T-helper 17 cell (primary cell): ENCODE data around the gene POLD3. TPM values are rescaled to one million over a fixed set of nuclear protein-coding genes. Genes with fewer than 3 reads are reported as not detected.

Experiments
- ATAC-seq: fragments of 150-1000 bp; cut with Tn5 transposase; 2 replicates; pipeline ENCODE4 v1.10.0; 2021; ENCODE audit warnings: mild to moderate bottlenecking, moderate library complexity
- DNase-seq, 3 donors: peaks; one replicate each; pipeline versions ENCODE4 v3.0.0 to v3.0.0-alpha.2; 2020 to 2021
- H3K9me3 ChIP-seq: one replicate; pipeline ENCODE4 v1.7.0; 2013; ENCODE audit warnings: low read length, mild to moderate bottlenecking; ENCODE audit not compliant: control insufficient read depth, poor library complexity, severe bottlenecking
- H3K27ac Mint-ChIP-seq: one replicate; pipeline ENCODE4 v1.8.0; 2022; ENCODE audit warnings: mild to moderate bottlenecking, moderate library complexity, mixed read lengths
- H3K27me3 Mint-ChIP-seq: one replicate; pipeline ENCODE4 v1.8.0; 2022; ENCODE audit warnings: mixed read lengths
- H3K36me3 Mint-ChIP-seq: one replicate; pipeline ENCODE4 v1.8.0; 2022; ENCODE audit warnings: low read depth, mixed read lengths
- H3K4me1 Mint-ChIP-seq: one replicate; pipeline ENCODE4 v1.8.0; 2022; ENCODE audit warnings: mild to moderate bottlenecking, mixed read lengths
- H3K4me3 Mint-ChIP-seq: one replicate; pipeline ENCODE4 v1.8.0; 2022; ENCODE audit warnings: mild to moderate bottlenecking, moderate library complexity, mixed read lengths
- total RNA-seq, 4 donors: library from RNA in 2 of 4; stranded (reverse) in 2 of 4; gene quantifications; one replicate each; pipeline ENCODE4 v1.2.3 and lab custom pipeline; 2022 to 2026

Gene POLD3
- total RNA-seq, 2 donors from 2014 or later: 10.8 to 11.1 TPM

DNA sequence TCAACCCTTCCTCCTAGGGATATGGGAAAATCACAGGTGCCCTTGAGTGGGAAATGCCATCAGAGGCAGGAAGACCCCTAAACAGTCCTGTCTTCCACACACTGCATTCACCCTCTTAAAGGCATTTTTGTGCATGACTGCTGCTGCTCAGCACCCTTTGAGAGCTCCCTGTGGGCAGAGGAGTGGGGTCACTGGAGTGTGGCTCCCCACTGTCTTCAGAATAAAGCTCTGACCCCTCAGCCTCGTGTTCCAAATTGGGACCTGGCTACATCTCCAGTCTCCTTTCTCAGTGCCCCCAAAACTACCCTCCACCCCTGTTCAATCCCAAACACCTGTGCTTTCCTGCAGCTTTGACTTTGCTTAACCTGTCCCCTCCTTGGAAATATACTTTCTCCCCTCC is 92.3 kb downstream of the POLD3 start:
- peaks cover 14% of the 10 kb centered on the region for H3K36me3 Mint-ChIP-seq
- H3K27me3 Mint-ChIP-seq: peaks cover 47% of the 10 kb centered on the region
- no peak overlapping the region for H3K27ac Mint-ChIP-seq
- H3K9me3 ChIP-seq: no peaks in the 10 kb centered on the region
- peaks cover 6% of the 10 kb centered on the region for H3K4me1 Mint-ChIP-seq
- DNase-seq: no peak
- ATAC-seq: no peak
- no peak overlapping the region for H3K4me3 Mint-ChIP-seq

DNA sequence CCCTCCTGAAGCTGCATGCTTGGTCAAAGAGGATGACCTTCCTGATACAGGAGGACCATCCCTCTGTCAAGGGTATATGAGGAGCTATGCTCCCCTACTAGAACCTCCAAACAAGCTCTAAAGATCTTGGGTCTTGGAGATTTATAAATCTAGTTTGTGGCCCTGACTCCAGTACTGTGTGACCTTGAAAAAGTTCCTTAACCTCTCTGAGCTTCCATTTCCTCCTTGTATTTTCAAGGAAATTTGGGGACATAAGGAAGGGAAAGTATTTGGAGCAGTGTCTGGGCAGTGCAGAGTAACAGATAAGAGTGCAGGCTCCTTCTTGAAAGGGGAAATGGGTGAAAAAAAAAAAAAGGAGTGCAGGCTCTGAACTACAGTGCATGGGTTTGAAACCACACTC is 93.0 kb downstream of the POLD3 start:
- Mint-ChIP-seq H3K4me1 (peaks cover 6% of the 10 kb centered on the region), H3K27ac (no peak overlapping the region), H3K27me3 (peaks cover 41% of the 10 kb centered on the region), H3K36me3 (peaks cover 12% of the 10 kb centered on the region), H3K4me3 (no peak overlapping the region)
- ATAC-seq (no peak), DNase-seq (no peak)
- H3K9me3 ChIP-seq: no peaks in the 10 kb centered on the region

GRCh38 chr11:74685905-74686304 is 93.5 kb downstream of the POLD3 start:
- no peaks in the 10 kb centered on the region for H3K9me3 ChIP-seq
- H3K4me3 Mint-ChIP-seq: no peak overlapping the region
- peaks cover 35% of the 10 kb centered on the region for H3K27me3 Mint-ChIP-seq
- H3K27ac Mint-ChIP-seq: no peak overlapping the region
- ATAC-seq (no peak), DNase-seq (no peak)
- peaks cover 6% of the 10 kb centered on the region for H3K4me1 Mint-ChIP-seq
- H3K36me3 Mint-ChIP-seq: peaks cover 12% of the 10 kb centered on the region

DNA sequence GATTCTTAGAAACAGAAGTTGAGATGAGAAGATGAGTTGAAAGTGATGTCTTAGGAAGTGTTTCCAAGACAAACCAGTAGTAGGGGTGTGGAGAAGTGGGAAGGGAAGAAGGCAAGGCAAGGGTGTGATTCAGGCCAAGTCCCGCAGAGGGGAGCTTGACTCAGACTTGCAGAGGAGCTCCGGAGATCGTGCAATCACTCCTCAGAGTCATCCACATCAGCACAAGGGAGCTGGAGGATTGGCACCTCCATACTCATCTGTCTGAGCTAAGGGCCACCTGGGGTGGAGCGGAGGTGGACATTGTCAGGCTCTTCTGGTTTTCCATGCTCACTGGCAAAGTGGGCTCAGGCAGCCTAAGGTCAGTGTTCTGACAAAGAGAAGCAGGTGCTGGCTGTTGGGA is 94.4 kb downstream of the POLD3 start:
- H3K4me1 Mint-ChIP-seq: peaks cover 6% of the 10 kb centered on the region

DNA sequence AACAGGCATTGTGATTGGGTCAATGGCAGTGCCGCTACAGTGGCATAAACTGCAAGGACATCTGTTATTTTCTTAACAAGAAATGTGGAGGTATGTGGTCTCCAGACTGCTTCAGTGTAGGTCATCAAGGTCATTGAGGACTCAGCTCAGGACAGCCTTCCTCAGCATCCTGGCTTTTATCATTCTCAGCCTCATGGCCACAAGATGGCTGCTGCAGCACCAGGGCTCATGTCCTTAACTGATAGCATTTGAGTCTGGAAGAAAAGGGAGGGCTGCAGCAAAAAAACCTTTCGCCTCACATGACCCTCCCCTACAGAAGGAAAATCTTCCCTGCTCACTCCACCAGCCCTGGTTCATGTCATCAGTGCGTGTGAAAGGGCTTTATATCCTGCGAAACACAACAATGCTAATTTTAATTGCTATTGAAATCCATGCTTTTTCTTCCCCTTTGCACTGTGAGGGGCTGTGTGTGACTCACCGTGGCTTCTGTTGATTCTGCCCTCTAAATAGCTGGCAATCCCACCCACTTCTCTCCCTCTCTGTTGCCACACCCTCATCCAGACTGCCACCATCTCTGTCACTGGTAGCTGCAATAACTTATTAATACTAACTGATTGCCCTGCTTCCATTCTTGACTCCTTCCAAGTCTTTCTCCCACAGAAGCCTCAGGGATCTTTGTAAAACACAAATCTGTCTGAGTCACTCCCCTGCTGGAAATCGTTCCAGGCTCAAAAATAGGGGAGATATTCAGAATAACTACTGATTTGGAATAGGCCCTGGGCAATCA is 95.0 kb downstream of the POLD3 start:
- H3K27ac Mint-ChIP-seq: no peak overlapping the region
- no peak overlapping the region for H3K4me3 Mint-ChIP-seq
- peaks cover 6% of the 10 kb centered on the region for H3K36me3 Mint-ChIP-seq
- H3K27me3 Mint-ChIP-seq: peaks cover 23% of the 10 kb centered on the region
- H3K9me3 ChIP-seq: no peaks in the 10 kb centered on the region
- ATAC-seq (no peak), DNase-seq (no peak)
- H3K4me1 Mint-ChIP-seq: peaks cover 6% of the 10 kb centered on the region

More for the DNA sequence above, 94.4 kb downstream of the POLD3 start:
- H3K9me3 ChIP-seq: no peaks in the 10 kb centered on the region
- no peak overlapping the region for H3K4me3 Mint-ChIP-seq
- no peak overlapping the region for H3K27ac Mint-ChIP-seq
- ATAC-seq (no peak), DNase-seq (no peak)
- peaks cover 8% of the 10 kb centered on the region for H3K36me3 Mint-ChIP-seq
- H3K27me3 Mint-ChIP-seq: peaks cover 29% of the 10 kb centered on the region

DNA sequence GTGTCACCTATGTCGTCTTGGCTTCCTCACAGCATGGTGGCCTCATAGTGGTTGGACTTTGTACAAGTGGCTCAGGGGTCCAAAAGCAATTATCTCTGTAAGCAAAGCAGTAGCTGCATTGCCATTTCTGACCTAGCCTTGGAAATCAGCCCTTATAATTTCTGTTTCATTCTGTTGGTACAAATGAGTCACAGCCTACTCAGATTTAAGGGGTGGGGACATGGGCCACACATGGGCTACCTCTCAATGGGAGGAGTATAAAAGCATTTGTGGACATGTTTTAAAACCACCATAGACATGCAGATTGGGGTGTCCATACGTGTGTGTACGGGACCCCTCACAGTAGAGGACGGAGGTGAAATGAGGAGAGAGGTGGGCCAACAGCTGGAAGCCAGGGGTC is 97.3 kb downstream of the POLD3 start:
- DNase-seq (no peak), ATAC-seq (no peak)
- H3K4me3 Mint-ChIP-seq: no peak overlapping the region
- H3K4me1 Mint-ChIP-seq: peaks cover 8% of the 10 kb centered on the region
- H3K36me3 Mint-ChIP-seq: peaks cover 12% of the 10 kb centered on the region
- peaks cover 26% of the 10 kb centered on the region for H3K27me3 Mint-ChIP-seq
- H3K27ac Mint-ChIP-seq: no peak overlapping the region
- H3K9me3 ChIP-seq: no peaks in the 10 kb centered on the region

- Mint-ChIP-seq H3K4me3 (no peak overlapping the region), H3K27me3 (peaks cover 36% of the 10 kb centered on the region), H3K4me1 (peaks cover 4% of the 10 kb centered on the region)
Measured at GRCh38 chr11:74691755-74692154, 99.4 kb downstream of the POLD3 start.

More at GRCh38 chr11:74691755-74692154, 99.4 kb downstream of the POLD3 start:
- no peak for ATAC-seq
- no peak overlapping the region for H3K27ac Mint-ChIP-seq
- no peaks in the 10 kb centered on the region for H3K9me3 ChIP-seq
- H3K36me3 Mint-ChIP-seq: peaks cover 8% of the 10 kb centered on the region
- no peak for DNase-seq

Other genes starting within 250 kb of the POLD3 start
- gene PGM2L1, start 194.1 kb upstream of the POLD3 start, total RNA-seq: 10 to 100 TPM; 10.2 to 10.8 TPM
- 1 to 10 TPM in 1 of 2 donors, under 1 TPM in 1; 0.40 to 1.6 TPM for gene KCNE3, start 125.0 kb upstream of the POLD3 start, total RNA-seq
- 1 to 10 TPM; 5.8 to 6.8 TPM for gene LIPT2, start 98.9 kb upstream of the POLD3 start, total RNA-seq
- gene CHRDL2, start 138.8 kb downstream of the POLD3 start, total RNA-seq: not detected
- 10 to 100 TPM; 18.1 to 19.4 TPM for gene RNF169, start 156.3 kb downstream of the POLD3 start, total RNA-seq